Measurements from ENCODE around the gene PPP1R3D. TPM values are rescaled to one million over a fixed set of nuclear protein-coding genes. Genes with fewer than 3 reads are reported as not detected.

Gene PPP1R3D
- total and polyA plus RNA-seq, 10 of the 15 experiments (the other 5 are each of a cell fraction or from before 2014, with no cell fraction given), result 0.39 to 4.8 (median 2.9) TPM

GRCh38 chr20:59936409-59936808 is 3.7 kb downstream of the PPP1R3D start (continued):
- TF ChIP-seq CUX1 (IDR thresholded peaks at IDR 0.05; ENCODE audit: insufficient replicate concordance, low read depth, low read length), result no peak
- TF ChIP-seq SMAD5 (IDR thresholded peaks at IDR 0.05; ENCODE audit: low read depth), result no peak
- no peak for TF ChIP-seq BCL3 (IDR thresholded peaks at IDR 0.05; ENCODE audit: borderline replicate concordance, insufficient read depth, low read depth, low read length, poor library complexity, severe bottlenecking)
- TF ChIP-seq CREB1 (IDR thresholded peaks at IDR 0.05; ENCODE audit: low read depth), result no peak
- no peak for TF ChIP-seq ZNF24 (IDR thresholded peaks at IDR 0.05)
- TF ChIP-seq IRF4 (IDR thresholded peaks at IDR 0.05; ENCODE audit: low read depth, low read length), result no peak
- TF ChIP-seq STAT1 (conservative IDR thresholded peaks at IDR 0.05), result no peak
- no peak for TF ChIP-seq MTA2 (IDR thresholded peaks at IDR 0.05; ENCODE audit: low read depth)

Measured in GM12878 (cell line).